GM19372 (cell line): ENCODE results near the gene CDKN1A.
"Not testable (repeated sequence)": the region's sequence is repeated elsewhere in the genome, so short reads cannot be mapped to it uniquely, and the experiment has no call there.

Experiments
- ATAC-seq: cut with Tn5 transposase; IDR thresholded peaks from one replicate; pipeline ENCODE4 v1.9.1; 2021; ENCODE audit warnings: mild to moderate bottlenecking, low read depth, moderate library complexity; ENCODE audit not compliant: unreplicated experiment

CDKN1A gene

GRCh38 chr6:36694616-36695015 is 16.1 kb downstream of the CDKN1A start:
- no peak for ATAC-seq

GRCh38 chr6:36695414-36695813 is 16.9 kb downstream of the CDKN1A start:
- no peak for ATAC-seq

- no peak for ATAC-seq
Observed at GRCh38 chr6:36697481-36697903, 19.0 kb downstream of the CDKN1A start, which contains the start of gene RAB44. Gene RAB44, plus strand, starts transcription at chr6:36697826. Its CDS starts 6,410 bp downstream, at chr6:36704236.

- ATAC-seq = no peak
Observed at GRCh38 chr6:36698196-36698595, 19.7 kb downstream of the CDKN1A start.

GRCh38 chr6:36698871-36699271 is 20.4 kb downstream of the CDKN1A start:
- ATAC-seq = no peak

- no peak for ATAC-seq
Observed at GRCh38 chr6:36699348-36699747, 20.8 kb downstream of the CDKN1A start.

- ATAC-seq = no peak
Observed at GRCh38 chr6:36700071-36700812, 21.7 kb downstream of the CDKN1A start.

GRCh38 chr6:36700831-36701230 is 22.3 kb downstream of the CDKN1A start:
- no peak for ATAC-seq

GRCh38 chr6:36701401-36701991 is 23.0 kb downstream of the CDKN1A start:
- ATAC-seq = no peak

GRCh38 chr6:36702656-36703055 is 24.1 kb downstream of the CDKN1A start:
- ATAC-seq = no peak

- no peak for ATAC-seq
Observed at GRCh38 chr6:36703081-36703606, 24.6 kb downstream of the CDKN1A start.

- no peak for ATAC-seq
Observed at GRCh38 chr6:36703982-36704381, 25.5 kb downstream of the CDKN1A start.

- not testable (repeated sequence) for ATAC-seq
Observed at GRCh38 chr6:36704961-36705577, 26.6 kb downstream of the CDKN1A start.

- ATAC-seq = no peak
Observed at GRCh38 chr6:36706339-36706738, 27.8 kb downstream of the CDKN1A start.

GRCh38 chr6:36712816-36713215 is 34.3 kb downstream of the CDKN1A start:
- no peak for ATAC-seq

- ATAC-seq = no peak
Observed at GRCh38 chr6:36713846-36714245, 35.3 kb downstream of the CDKN1A start.

GRCh38 chr6:36714511-36714910 is 36.0 kb downstream of the CDKN1A start:
- no peak for ATAC-seq

GRCh38 chr6:36715469-36715868 is 37.0 kb downstream of the CDKN1A start:
- no peak for ATAC-seq

GRCh38 chr6:36716476-36717093 is 38.1 kb downstream of the CDKN1A start:
- ATAC-seq = no peak

- no peak for ATAC-seq
Observed at GRCh38 chr6:36717231-36717825, 38.8 kb downstream of the CDKN1A start.
